Esophagus muscularis mucosa (tissue), 4 donors: ENCODE data around the gene OR2A12.

Experiments used
- CTCF ChIP-seq, 3 experiments: fragments of 200-600 bp in 2 of 3; fragments of 450-650 bp in 1 of 3; sonication (generic) in 2 of 3; IDR thresholded peaks; one replicate each; pipeline ENCODE4 v1.5.1; 2017 to 2019; ENCODE audit warnings: antibody characterized with exemption in 3 of 3, mild to moderate bottlenecking in 2 of 3, moderate library complexity in 1 of 3
- EP300 ChIP-seq: sonication (generic); formaldehyde crosslinking; IDR thresholded peaks from one replicate; pipeline ENCODE4 v1.6.1; 2017; ENCODE audit warnings: antibody characterized with exemption
- POLR2A ChIP-seq: fragments of 450-650 bp; IDR thresholded peaks from one replicate; pipeline ENCODE4 v1.6.1; 2017; ENCODE audit warnings: antibody characterized with exemption, moderate library complexity, mild to moderate bottlenecking, low read depth
- POLR2AphosphoS5 ChIP-seq, 2 donors: sonication (generic); formaldehyde crosslinking; IDR thresholded peaks; one replicate each; pipeline ENCODE4 v1.6.1; 2017; ENCODE audit warnings: antibody characterized with exemption in 2 of 2

GRCh38 chr7:144069511-144069910 lies 16.6 kb upstream of the OR2A12 start, which contains the start of gene OR2A25:
- TF ChIP-seq POLR2A, result no peak
- TF ChIP-seq CTCF (IDR thresholded peaks at IDR 0.05), result no peak
- no peak for TF ChIP-seq EP300
- TF ChIP-seq POLR2AphosphoS5 (IDR thresholded peaks at IDR 0.05), result no peak
